ENCODE data around the gene MRPS23.

The MRPS23 gene

DNA sequence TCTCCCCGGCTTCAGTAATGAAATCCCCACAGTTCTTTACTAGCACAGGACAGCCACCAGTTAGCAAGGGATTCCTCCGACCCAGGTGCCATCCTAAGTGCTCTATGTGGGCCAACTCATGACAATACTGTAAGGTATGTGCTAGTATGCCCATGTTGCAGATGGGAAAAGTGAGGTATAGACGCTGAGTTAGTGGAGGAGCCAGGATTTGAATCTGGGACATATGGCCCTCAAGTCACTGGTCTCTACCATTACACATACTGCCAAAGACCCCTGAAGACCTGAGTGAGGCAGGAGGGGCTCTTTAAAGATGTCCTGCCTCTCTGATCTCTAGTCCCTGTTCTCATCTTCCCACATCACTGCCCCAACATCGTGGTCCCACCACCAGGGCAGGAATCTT, 36.2 kb upstream of the MRPS23 start:
- Histone ChIP-seq H2AFZ (ENCODE audit: low read depth, low read length, severe bottlenecking) (no peak overlapping the region), H3K27ac (ENCODE audit: low read depth, low read length) (no peak overlapping the region), H3K9me2 (replicated peaks; ENCODE audit: insufficient read depth, low read length) (no peaks in the 10 kb centered on the region), H3K79me2 (ENCODE audit: insufficient read depth, low read length) (no peaks in the 10 kb centered on the region), H3K4me2 (ENCODE audit: low read depth, low read length, poor library complexity, severe bottlenecking) (no peak overlapping the region), H3F3A (ENCODE audit: insufficient read depth) (no peaks in the 10 kb centered on the region), H3K27me3 (ENCODE audit: low read length) (no peaks in the 10 kb centered on the region), H3K9ac (ENCODE audit: low read length) (no peak overlapping the region), H3K4me3 (ENCODE audit: insufficient read depth, low read length, poor library complexity, severe bottlenecking) (no peak overlapping the region), H3K36me3 (ENCODE audit: low read length) (no peaks in the 10 kb centered on the region), H3K9me3 (ENCODE audit: insufficient read depth, low read length) (no peaks in the 10 kb centered on the region), H4K20me1 (ENCODE audit: low read depth, low read length) (no peaks in the 10 kb centered on the region)
- TF ChIP-seq, protein P1, sequence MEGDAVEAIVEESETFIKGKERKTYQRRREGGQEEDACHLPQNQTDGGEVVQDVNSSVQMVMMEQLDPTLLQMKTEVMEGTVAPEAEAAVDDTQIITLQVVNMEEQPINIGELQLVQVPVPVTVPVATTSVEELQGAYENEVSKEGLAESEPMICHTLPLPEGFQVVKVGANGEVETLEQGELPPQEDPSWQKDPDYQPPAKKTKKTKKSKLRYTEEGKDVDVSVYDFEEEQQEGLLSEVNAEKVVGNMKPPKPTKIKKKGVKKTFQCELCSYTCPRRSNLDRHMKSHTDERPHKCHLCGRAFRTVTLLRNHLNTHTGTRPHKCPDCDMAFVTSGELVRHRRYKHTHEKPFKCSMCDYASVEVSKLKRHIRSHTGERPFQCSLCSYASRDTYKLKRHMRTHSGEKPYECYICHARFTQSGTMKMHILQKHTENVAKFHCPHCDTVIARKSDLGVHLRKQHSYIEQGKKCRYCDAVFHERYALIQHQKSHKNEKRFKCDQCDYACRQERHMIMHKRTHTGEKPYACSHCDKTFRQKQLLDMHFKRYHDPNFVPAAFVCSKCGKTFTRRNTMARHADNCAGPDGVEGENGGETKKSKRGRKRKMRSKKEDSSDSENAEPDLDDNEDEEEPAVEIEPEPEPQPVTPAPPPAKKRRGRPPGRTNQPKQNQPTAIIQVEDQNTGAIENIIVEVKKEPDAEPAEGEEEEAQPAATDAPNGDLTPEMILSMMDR (IDR thresholded peaks at IDR 0.05; ENCODE audit: insufficient read depth, low read length, poor library complexity, severe bottlenecking), result no peak
- TF ChIP-seq EZH2phosphoT487 (conservative IDR thresholded peaks at IDR 0.05; ENCODE audit: low read length), result no peak

DNA sequence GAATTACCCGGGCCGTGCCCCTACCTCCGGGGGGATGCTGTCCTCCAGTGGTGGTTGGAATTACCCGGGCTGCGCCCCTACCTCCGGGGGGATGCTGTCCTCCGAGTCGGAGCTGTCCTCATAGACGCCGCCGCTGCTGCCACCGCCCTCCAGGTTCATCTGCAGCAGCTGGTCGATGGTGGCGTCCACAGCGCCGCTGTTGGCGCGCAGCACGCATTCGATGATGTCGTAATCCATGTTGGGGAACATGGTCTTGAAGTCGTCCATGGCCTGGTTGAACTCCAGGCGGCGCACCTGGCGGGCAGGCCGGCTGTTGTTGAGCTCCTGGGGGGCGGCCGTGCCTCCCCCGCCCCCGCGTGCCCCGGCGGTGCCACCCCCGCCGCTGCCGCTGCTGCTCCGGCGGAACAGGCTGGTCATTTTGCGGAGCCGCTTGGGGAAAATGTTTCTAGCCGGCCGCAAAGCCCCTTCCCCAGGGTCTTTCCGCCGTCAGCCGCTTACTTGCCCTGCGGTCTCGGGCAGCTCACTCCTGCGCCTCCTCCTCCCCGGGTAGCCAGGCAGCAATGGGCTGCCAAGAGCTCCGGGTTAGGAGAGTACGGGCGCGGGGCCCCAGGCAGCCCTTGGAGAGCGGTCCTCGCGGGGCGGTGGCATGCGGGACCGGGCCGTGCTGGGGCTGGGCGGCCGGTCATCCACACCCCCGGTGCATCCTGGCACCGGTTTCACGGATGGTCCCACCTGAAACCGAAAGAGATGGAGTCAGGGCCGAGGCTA, 35.5 kb upstream of the MRPS23 start:
- H3K4me3 ChIP-seq (ENCODE audit: insufficient read depth, low read length, poor library complexity, severe bottlenecking), result no peak overlapping the region
- H3K27ac ChIP-seq (ENCODE audit: low read depth, low read length), result no peak overlapping the region
- no peaks in the 10 kb centered on the region for H3K27me3 ChIP-seq (ENCODE audit: low read length)
- H3K9me3 ChIP-seq (ENCODE audit: insufficient read depth, low read length), result no peaks in the 10 kb centered on the region
- TF ChIP-seq, protein P1 (IDR thresholded peaks at IDR 0.05; ENCODE audit: insufficient read depth, low read length, poor library complexity, severe bottlenecking), result no peak
- TF ChIP-seq EZH2phosphoT487 (conservative IDR thresholded peaks at IDR 0.05; ENCODE audit: low read length), result no peak
- H4K20me1 ChIP-seq (ENCODE audit: low read depth, low read length), result no peaks in the 10 kb centered on the region
- H3K36me3 ChIP-seq (ENCODE audit: low read length), result no peaks in the 10 kb centered on the region
- H3K79me2 ChIP-seq (ENCODE audit: insufficient read depth, low read length), result no peaks in the 10 kb centered on the region
- H3K9me2 ChIP-seq (replicated peaks; ENCODE audit: insufficient read depth, low read length), result no peaks in the 10 kb centered on the region
- no peak overlapping the region for H2AFZ ChIP-seq (ENCODE audit: low read depth, low read length, severe bottlenecking)
- no peak overlapping the region for H3K9ac ChIP-seq (ENCODE audit: low read length)
- no peaks in the 10 kb centered on the region for H3F3A ChIP-seq (ENCODE audit: insufficient read depth)
- no peak overlapping the region for H3K4me2 ChIP-seq (ENCODE audit: low read depth, low read length, poor library complexity, severe bottlenecking)

DNA sequence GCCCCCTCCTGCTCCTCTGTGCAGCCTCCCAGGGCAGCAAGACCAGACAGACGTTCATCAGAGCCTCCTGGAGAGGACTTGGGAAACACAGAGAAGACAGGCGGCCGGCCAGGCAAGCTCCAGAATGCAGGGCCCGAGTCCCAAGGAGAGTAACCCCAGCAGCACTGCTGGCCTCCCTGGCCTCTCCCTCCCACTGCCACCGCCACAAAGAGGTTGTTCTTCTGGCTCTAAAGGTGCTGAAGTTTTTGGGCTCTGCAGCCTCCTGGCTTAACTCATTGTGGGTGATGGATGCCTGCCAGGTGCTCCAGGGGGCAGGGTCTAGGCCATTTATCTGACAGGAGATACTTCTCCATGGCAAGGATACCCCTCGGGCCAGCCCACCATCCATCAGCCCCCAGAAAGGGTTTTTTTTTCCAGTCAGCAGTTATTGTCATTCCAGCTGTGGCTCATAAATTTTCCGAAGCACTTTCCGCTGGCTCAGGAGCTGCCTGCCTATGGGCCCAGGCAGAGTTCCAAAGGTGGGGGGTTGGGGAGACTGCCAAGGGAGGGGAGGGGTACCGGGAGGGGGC, 32.0 kb upstream of the MRPS23 start:
- Histone ChIP-seq H3K4me3 (ENCODE audit: insufficient read depth, low read length, poor library complexity, severe bottlenecking) (no peak overlapping the region), H3K9ac (ENCODE audit: low read length) (no peak overlapping the region), H3K36me3 (ENCODE audit: low read length) (no peaks in the 10 kb centered on the region), H3K27me3 (ENCODE audit: low read length) (no peaks in the 10 kb centered on the region), H2AFZ (ENCODE audit: low read depth, low read length, severe bottlenecking) (no peak overlapping the region), H3K79me2 (ENCODE audit: insufficient read depth, low read length) (no peaks in the 10 kb centered on the region), H4K20me1 (ENCODE audit: low read depth, low read length) (no peaks in the 10 kb centered on the region), H3K9me3 (ENCODE audit: insufficient read depth, low read length) (no peaks in the 10 kb centered on the region), H3K4me2 (ENCODE audit: low read depth, low read length, poor library complexity, severe bottlenecking) (no peak overlapping the region), H3F3A (ENCODE audit: insufficient read depth) (no peaks in the 10 kb centered on the region), H3K27ac (ENCODE audit: low read depth, low read length) (no peak overlapping the region), H3K9me2 (replicated peaks; ENCODE audit: insufficient read depth, low read length) (no peaks in the 10 kb centered on the region)
- TF ChIP-seq EZH2phosphoT487 (conservative IDR thresholded peaks at IDR 0.05; ENCODE audit: low read length), result no peak
- TF ChIP-seq, protein P1 (IDR thresholded peaks at IDR 0.05; ENCODE audit: insufficient read depth, low read length, poor library complexity, severe bottlenecking), result no peak

Data from SU-DHL-6 (cell line).